Ramos (cell line): ENCODE results near the gene EFCAB12.
"Not testable (repeated sequence)": the region's sequence is repeated elsewhere in the genome, so short reads cannot be mapped to it uniquely, and the experiment has no call there.

Experiments used
- in situ Hi-C: fragments of 300-500 bp; cut with MboI; formaldehyde crosslinking; loops from one replicate; pipeline ENCODE4 v1.14.3; 2022; ENCODE audit warnings: low sequenced_read_pairs; ENCODE audit not compliant: unreplicated experiment

EFCAB12 gene

DNA sequence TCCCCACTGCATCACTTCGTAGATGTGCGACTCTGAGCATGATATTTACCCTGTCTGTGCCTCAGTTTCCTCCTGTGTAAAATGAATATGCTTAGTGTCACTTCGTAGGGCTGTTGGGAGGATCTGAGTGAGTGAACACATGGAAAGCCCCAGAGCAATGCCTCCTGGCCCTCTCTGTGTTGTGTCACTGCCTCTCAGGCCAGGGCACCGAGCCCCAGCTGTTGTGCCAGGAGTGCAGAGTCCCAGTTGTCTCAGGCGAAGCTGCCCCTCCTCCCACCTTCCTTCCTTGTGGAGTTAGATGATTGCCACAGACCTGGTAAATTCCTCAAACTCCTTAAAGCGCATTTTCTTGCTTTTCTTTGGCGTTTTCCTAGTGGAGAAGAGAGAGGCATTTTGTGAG, 26.2 kb downstream of the EFCAB12 start:
- in situ Hi-C loops = no loop called here

DNA sequence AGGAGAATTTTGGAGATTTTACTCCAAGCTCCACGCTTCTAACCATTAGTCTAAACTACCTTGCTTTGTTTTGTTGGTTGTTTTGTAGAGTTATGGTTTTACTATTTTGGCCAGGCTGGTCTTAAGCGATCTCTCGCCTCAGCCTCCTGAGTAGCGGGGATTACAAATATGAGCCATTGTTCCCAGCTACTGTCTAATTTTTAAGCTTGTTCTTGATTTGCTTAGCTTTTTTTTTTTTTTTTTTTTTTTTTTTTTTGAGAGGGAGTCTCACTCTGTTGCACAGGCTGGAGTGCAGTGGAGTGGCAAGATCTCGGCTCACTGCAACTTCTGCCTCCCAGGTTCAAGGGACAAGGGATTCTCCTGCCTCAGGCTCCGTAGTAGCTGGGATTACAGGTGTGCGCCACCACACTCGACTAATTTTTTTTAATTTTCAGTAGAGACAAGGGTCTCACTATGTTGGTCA, 28.5 kb downstream of the EFCAB12 start:
- in situ Hi-C loops = no loop called here

DNA sequence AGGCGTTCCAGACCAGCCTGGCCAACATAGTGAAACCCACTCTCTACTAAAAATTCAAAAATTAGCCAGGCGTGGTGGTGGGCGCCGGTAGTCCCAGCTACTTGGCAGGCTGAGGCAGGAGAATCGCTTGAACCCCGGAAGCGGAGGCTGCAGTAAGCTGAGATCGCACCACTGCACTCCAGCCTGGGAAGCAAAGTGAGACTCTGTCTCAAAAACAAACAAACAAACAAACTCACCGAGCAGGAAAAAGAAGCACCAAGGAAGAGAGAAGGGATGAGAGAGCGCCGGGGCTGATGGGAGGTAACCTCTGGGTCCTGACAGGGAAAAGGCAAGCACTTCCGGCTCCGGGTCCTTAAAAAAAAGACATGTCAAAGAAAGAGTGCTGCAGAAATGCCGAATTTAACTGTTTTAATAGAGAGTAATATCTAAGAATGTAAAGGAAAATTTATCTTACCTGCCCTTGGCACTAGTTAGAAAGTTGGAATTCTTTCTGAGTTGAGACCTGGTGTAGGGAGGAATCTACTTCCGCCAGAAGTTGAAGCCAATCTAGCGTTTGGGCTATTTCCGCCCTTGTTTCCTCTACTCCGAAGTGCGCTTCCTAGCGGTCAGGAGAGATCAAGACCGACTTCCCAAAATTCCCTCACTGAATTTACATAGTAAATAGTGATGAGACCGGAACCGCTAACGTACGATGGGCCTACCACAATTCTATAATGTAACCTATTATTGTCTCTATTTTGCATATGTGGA, 29.1 kb downstream of the EFCAB12 start:
- in situ Hi-C loops = no loop called here

DNA sequence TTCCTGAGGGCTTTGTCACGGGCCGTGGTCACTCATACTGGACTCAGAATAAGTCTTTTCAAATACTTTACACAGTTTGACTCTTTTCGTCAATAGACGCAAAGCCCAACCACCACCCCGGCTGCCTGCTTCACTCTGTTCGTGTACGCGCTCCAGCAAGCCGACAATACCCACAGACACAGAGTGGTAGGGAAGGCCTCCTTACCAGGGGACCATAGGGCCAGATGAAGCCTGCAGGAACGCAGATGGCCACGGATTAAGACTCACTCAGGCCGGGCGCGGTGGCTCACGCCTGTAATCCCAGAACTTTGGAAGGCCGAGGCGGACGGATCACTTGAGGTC, 29.7 kb downstream of the EFCAB12 start:
- in situ Hi-C loops = no loop called here

DNA sequence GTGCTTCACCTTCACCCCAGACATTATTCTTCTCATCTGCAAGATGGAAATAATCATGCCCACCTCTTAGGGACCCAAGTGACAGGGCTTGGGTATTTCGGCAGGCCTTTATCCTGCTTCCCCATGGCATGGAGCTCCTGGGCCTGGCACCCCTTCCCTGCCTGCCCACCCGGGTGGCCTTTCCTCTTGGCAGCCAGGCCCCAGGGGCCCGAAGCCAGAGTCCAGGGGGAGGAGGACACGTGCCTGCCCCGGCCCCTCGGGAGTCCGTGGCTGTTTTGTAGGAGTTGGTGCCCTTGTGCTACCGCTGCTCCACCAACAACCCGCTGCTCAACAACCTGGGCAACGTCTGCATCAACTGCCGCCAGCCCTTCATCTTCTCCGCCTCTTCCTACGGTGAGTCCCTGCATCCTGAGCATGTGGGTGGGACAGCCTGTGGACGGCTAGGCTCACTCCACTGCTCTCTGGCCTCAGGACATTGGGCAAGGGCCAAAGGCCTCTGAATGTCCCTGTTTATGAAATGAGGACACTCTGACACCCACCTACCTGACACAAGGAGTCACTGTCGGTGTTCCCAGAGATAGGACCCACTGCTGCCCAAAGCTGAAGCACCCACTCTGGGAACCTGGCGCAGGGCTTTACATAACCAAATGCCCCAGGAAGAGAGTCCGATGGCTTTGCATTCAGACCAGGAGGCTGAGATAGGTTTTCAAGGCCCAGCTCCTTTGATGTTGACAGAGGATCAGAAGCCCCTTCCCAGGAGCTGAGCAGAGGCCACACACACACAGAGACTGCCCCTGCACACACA, 34.5 kb downstream of the EFCAB12 start:
- in situ Hi-C loops = not testable (repeated sequence)

DNA sequence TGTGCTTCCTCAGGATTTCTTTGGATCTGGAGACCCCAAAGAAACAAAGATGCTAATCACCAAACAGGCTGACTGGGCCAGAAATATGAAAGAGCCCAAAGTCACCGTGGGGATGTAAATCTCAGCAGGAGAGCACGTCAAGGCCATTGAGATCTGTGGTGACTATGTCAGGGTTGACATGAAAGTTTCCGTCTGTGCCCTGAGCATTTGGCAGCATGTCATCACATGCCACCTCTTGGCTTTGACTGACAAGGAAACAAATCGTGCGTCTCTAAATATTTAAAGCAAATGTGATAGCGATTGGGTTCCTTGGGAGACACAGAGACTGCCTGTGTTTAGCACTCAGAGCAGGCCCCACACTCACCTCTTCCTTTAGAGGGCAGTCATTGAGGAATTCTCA, 35.2 kb downstream of the EFCAB12 start:
- in situ Hi-C loops = no loop called here

DNA sequence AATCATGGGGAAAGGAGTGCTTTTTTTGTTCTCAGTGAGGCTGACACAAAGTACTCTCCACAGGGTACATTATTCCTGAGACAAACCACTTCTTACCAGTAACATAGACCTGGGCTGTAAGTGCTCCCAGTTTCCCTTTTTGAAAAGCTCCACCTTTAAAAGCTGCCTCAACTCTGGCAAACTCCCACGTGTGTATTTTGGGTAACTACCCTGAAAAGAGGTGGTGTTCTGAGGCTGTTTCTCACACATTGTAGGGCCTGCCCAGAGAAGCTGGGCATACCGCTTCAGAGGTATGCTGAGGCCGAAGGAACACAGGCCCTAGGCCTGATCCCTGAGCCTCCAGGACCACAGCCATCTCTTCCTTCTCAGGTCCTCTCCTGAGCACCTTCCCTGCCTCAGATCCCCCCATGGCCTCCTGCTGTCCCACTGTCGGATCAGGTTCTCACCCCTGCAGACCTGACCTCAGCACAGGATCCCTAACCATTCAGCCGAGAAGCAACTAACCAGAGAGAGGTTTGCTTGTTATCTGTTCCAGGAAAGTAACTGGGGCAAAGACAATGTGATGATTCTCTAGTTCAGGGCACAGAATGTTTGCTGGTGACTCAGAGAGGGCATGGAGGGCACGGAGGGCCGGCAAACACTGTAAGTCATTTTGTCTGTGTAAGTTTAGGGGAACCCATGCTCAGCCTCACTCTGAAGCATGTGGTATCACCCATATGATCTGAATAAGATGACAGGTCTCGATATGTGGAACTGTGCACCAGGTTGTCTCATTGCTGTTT, 36.1 kb downstream of the EFCAB12 start:
- in situ Hi-C loops = not testable (repeated sequence)

- in situ Hi-C loops = not testable (repeated sequence)
These were observed 36.9 kb downstream of the EFCAB12 start for GRCh38 chr3:129391583-129391982.

GRCh38 chr3:129389572-129389937, 38.9 kb downstream of the EFCAB12 start:
- in situ Hi-C loops = no loop called here

GRCh38 chr3:129388791-129389571, 39.5 kb downstream of the EFCAB12 start:
- in situ Hi-C loops = not testable (repeated sequence)

DNA sequence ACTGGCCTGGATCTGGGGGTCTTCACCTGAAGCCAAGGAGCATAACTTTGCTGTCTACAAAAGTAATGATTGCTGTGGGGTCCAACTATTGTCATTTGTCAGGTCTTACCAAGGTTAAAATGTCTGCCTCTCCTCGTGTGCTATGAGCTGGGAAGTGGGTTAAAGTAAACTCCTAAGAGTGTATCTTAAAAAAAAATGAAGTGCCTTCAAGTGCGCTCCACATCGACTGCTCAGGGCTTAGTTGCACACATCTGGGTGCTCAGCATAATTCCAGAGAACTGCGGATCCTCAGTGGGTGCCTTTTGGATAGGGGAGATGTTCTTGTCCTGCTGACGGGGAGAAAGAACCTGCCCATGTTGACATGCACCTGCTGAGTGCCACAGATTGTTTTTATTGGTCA, 40.9 kb downstream of the EFCAB12 start:
- in situ Hi-C loops = no loop called here

- in situ Hi-C loops = no loop called here
These were observed 41.5 kb downstream of the EFCAB12 start for GRCh38 chr3:129386984-129387383.

- in situ Hi-C loops = not testable (repeated sequence)
These were observed 42.9 kb downstream of the EFCAB12 start for GRCh38 chr3:129385507-129385906.

DNA sequence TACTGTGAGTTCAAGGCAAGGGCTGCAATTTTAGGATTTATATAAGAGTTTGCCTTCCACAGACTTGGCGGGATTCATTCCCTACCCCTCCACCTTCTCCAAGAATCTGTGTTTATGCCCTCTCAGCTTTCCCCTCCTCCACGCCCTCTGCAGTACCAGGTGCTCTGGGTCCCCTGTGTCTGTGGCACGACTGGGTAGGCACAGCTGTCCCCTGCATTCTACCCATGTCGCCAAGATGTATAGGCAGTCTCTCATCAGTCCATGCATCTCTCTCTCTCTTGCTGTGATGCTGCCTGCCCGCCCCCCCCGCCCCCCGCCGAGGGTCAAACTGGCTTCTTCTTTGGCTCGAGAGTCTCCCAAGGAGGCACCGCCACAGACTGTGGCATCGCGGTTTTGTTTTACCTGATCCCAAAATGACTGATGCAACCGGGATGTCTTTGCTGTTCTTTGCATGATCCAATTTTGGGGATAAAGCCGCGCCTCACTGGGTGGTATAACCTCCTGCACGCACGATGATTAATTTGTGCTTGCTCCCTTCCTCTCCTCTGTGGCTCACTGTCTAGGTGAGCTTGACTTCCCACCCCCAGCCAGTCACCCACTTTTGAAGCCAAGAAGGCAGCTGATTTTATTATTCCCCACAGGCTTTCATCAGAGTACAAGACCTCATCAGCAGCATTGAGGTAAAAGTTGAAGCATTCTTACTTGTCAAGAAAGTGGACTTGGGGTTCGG, 43.7 kb downstream of the EFCAB12 start:
- in situ Hi-C loops = no loop called here

DNA sequence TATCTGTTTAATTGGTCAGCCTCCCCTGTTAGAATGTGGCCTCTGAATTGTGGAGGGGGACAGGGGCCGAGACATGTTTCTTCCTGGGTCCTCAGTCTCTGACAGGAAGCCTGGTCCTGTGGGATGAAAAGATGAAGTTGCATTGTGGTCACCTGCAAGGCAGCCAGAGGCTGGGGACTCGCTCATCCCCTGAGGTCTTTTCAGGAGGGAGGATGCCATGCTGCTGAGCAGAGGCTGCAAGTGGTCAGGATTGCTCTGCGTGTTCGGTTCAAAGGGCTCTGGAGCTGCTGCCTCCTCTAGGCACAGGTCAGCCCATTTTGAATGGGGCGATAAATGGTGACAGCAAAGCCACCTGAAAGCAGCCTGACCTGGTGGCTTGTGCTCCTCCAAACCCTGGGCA, 44.3 kb downstream of the EFCAB12 start:
- in situ Hi-C loops = not testable (repeated sequence)

- in situ Hi-C loops = no loop called here
These were observed 45.1 kb downstream of the EFCAB12 start for GRCh38 chr3:129383292-129383860.

DNA sequence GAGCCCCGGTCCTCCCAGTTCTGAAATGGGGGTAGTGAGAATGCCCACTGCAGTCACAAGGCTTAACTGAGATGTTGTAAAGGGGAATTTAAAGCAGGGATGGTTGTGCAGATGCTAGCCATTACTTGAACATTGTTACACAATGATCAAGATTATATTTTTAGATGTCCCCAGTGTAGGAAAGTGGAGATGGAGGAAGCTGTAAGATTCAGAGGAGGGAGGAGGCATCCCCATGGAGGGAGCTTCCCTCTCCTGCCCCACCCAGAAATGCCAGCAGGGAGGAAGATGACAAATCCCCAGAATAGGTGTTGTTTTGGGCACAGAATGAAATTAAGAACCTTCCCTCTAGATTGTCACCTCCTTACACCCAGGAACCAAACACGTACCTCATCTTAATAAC, 46.1 kb downstream of the EFCAB12 start:
- in situ Hi-C loops = no loop called here

DNA sequence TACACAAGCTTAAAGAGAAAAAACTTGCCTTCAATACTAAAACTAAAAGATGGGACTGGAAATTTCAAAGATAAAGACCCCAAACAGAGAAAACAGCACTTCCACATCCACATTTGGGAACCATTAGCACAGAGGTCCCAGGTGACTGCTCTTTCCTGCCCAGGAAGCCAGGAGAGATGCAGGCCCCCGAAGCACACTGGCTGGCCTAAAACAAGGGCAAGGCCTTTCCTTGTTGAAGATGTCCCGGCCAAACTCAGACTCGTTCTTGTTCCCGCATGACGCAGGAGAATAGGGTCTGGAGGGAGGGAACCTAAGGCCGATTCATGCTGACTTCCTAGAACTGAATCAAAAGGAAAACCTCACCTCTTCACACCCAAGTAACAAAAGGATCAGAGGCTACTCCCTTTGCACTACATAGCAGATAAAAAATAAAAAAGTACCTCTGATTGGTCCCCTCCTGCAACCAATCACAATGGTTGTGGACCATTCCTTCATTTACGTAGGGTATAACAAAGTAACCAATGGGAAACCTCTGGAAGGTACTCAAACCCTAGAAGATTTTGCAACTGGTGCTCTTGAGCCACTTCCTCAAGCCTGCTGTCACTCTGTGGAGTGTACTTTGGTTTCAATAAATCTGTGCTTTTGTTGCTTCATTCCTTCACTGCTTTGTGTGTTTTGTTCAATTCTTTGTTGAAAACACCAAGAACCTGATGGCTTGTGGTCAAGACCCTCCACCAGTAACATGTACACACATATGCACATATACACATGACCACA, 48.7 kb downstream of the EFCAB12 start:
- in situ Hi-C loops = no loop called here
